CD4-positive, alpha-beta T cell (primary cell): ENCODE data around the gene DDIT3. TPM values are rescaled to one million over a fixed set of nuclear protein-coding genes. Genes with fewer than 3 reads are reported as not detected.

Experiments
- ATAC-seq: fragments of 200-7000 bp; cut with Tn5 transposase; one replicate; pipeline ENCODE4 v1.10.0; 2022; ENCODE audit warnings: mild to moderate bottlenecking; ENCODE audit not compliant: poor library complexity
- CTCF ChIA-PET: fragments of 350-600 bp; sonication (Branson Sonifier 250); formaldehyde crosslinking; loops from one replicate; lab custom pipeline; 2021; ENCODE audit warnings: antibody characterized with exemption, inconsistent platforms; lab: Charles Lee
- POLR2A ChIA-PET: fragments of 350-600 bp; sonication (Branson Sonifier 250); formaldehyde crosslinking; loops from one replicate; lab custom pipeline; 2021; ENCODE audit warnings: antibody characterized with exemption, inconsistent platforms; lab: Charles Lee
- DNase-seq, 14 experiments: peaks; one replicate each; pipeline ENCODE4 v3.0.0-alpha.2; 2013 to 2020; ENCODE audit warnings: mixed read lengths in 2 of 14
- H3K27ac ChIP-seq, 2 donors: one replicate each; pipeline versions ENCODE4 v1.5.1 to v1.7.0; 2013; ENCODE audit warnings: low read length in 2 of 2, low read depth in 1 of 2, mild to moderate bottlenecking in 1 of 2
- H3K27me3 ChIP-seq, 2 experiments: 1 replicate in 1 of 2; 2 replicates in 1 of 2; pipeline versions ENCODE4 v1.6.1 to v1.7.0; 2013; ENCODE audit warnings: low read length in 2 of 2, control low read depth in 1 of 2, mild to moderate bottlenecking in 1 of 2, moderate library complexity in 1 of 2; ENCODE audit not compliant: insufficient read depth in 2 of 2, control insufficient read depth in 1 of 2
- H3K36me3 ChIP-seq: one replicate; pipeline ENCODE4 v1.6.1; 2013; ENCODE audit warnings: low read length, control low read depth; ENCODE audit not compliant: insufficient read depth
- H3K4me1 ChIP-seq: one replicate; pipeline ENCODE4 v1.6.1; 2013; ENCODE audit warnings: low read length, control low read depth; ENCODE audit not compliant: insufficient read depth
- H3K4me3 ChIP-seq: one replicate; pipeline ENCODE4 v1.5.1; 2013; ENCODE audit warnings: mild to moderate bottlenecking, low read length, moderate library complexity
- H3K9me3 ChIP-seq, 2 experiments: 1 replicate in 1 of 2; 2 replicates in 1 of 2; pipeline versions ENCODE4 v1.6.1 to v1.7.0; 2013; ENCODE audit warnings: low read length in 2 of 2, mild to moderate bottlenecking in 2 of 2, control low read depth in 1 of 2, moderate library complexity in 1 of 2; ENCODE audit not compliant: control insufficient read depth in 1 of 2, insufficient read depth in 1 of 2
- H3K27ac Mint-ChIP-seq: one replicate; pipeline ENCODE4 v1.8.0; 2020; ENCODE audit warnings: mixed read lengths
- H3K27me3 Mint-ChIP-seq: one replicate; pipeline ENCODE4 v1.8.0; 2021; ENCODE audit warnings: mixed read lengths
- H3K36me3 Mint-ChIP-seq: one replicate; pipeline ENCODE4 v1.8.0; 2021; ENCODE audit warnings: low read depth, mixed read lengths
- H3K4me1 Mint-ChIP-seq: one replicate; pipeline ENCODE4 v1.8.0; 2021; ENCODE audit warnings: low read depth, mixed read lengths
- H3K4me3 Mint-ChIP-seq: one replicate; pipeline ENCODE4 v1.8.0; 2020; ENCODE audit warnings: mild to moderate bottlenecking, mixed read lengths
- H3K9me3 Mint-ChIP-seq: one replicate; pipeline ENCODE4 v1.8.0; 2020; ENCODE audit warnings: mixed read lengths
- intact Hi-C, 2 experiments: fragments of 100-400 bp; cut with DNase I in 1 of 2; cut with micrococcal nuclease in 1 of 2; formaldehyde crosslinking; loops; one replicate each; pipeline versions ENCODE4 v1.15.1 to v1.9.0; 2023 to 2025; cut with DNase I, micrococcal nuclease
- total RNA-seq, 174 experiments: library from RNA in 2 of 174; stranded (reverse) in 2 of 174; gene quantifications; one replicate each; pipeline ENCODE4 v1.2.3 and lab custom pipeline; 2021 to 2026
- TF ChIP-seq, protein P1 (sequence below): fragments of 200-600 bp; IDR thresholded peaks from one replicate; pipeline ENCODE4 v1.8.0; 2022; ENCODE audit warnings: antibody characterized with exemption, mild to moderate bottlenecking

DDIT3 gene
- total RNA-seq, 2 experiments from 2014 or later: 145 TPM

DNA sequence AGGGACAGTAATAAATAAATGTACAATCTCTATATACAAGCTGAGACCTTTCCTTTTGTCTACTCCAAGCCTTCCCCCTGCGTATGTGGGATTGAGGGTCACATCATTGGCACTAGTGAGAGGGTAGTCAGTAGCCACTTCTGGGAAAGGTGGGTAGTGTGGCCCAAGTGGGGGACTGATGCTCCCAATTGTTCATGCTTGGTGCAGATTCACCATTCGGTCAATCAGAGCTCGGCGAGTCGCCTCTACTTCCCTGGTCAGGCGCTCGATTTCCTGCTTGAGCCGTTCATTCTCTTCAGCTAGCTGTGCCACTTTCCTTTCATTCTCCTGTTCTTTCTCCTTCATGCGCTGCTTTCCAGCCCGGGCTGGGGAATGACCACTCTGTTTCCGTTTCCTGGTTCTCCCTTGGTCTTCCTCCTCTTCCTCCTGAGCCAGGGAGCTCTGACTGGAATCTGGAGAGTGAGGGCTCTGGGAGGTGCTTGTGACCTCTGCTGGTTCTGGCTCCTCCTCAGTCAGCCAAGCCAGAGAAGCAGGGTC is 3.6 kb downstream of the DDIT3 start:
- Mint-ChIP-seq H3K9me3 (no peaks in the 10 kb centered on the region), H3K4me1 (peaks cover 40% of the 10 kb centered on the region), H3K27me3 (no peaks in the 10 kb centered on the region), H3K27ac (peak overlapping the region; percentile 100), H3K36me3 (peaks cover 87% of the 10 kb centered on the region), H3K4me3 (peak overlapping the region; percentile 35)
- ChIA-PET POLR2A (interaction anchor here (0.7 to 1.0 kb wide), 2 partner anchors 39 to 149 kb away, joined by 3 read pairs; no protein-coding TSS in a partner anchor), CTCF (no interaction called here)
- H3K27ac ChIP-seq: peak overlapping the region in 1 of 2 donors; percentile 11
- intact Hi-C loops: no loop called here
- peaks cover 64% of the 10 kb centered on the region for H3K36me3 ChIP-seq
- TF ChIP-seq, protein P1, sequence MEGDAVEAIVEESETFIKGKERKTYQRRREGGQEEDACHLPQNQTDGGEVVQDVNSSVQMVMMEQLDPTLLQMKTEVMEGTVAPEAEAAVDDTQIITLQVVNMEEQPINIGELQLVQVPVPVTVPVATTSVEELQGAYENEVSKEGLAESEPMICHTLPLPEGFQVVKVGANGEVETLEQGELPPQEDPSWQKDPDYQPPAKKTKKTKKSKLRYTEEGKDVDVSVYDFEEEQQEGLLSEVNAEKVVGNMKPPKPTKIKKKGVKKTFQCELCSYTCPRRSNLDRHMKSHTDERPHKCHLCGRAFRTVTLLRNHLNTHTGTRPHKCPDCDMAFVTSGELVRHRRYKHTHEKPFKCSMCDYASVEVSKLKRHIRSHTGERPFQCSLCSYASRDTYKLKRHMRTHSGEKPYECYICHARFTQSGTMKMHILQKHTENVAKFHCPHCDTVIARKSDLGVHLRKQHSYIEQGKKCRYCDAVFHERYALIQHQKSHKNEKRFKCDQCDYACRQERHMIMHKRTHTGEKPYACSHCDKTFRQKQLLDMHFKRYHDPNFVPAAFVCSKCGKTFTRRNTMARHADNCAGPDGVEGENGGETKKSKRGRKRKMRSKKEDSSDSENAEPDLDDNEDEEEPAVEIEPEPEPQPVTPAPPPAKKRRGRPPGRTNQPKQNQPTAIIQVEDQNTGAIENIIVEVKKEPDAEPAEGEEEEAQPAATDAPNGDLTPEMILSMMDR: no peak
- ATAC-seq (no peak), DNase-seq (no peak)
- H3K4me3 ChIP-seq: no peak overlapping the region
- H3K27me3 ChIP-seq: no peaks in the 10 kb centered on the region
- H3K4me1 ChIP-seq: peaks cover 36% of the 10 kb centered on the region
- no peaks in the 10 kb centered on the region for H3K9me3 ChIP-seq

GRCh38 chr12:57515934-57516541 is 4.3 kb downstream of the DDIT3 start:
- no peaks in the 10 kb centered on the region for H3K9me3 ChIP-seq
- no peak overlapping the region for H3K4me3 ChIP-seq
- ATAC-seq (no peak), DNase-seq (no peak)
- POLR2A ChIA-PET: interaction anchor here (0.7 to 1.0 kb wide), 2 partner anchors 39 to 149 kb away, joined by 3 read pairs; no protein-coding TSS in a partner anchor
- peaks cover 91% of the 10 kb centered on the region for H3K36me3 Mint-ChIP-seq
- H3K27ac ChIP-seq: no peak overlapping the region
- no peaks in the 10 kb centered on the region for H3K9me3 Mint-ChIP-seq
- peaks cover 70% of the 10 kb centered on the region for H3K36me3 ChIP-seq
- no peaks in the 10 kb centered on the region for H3K27me3 Mint-ChIP-seq
- peaks cover 30% of the 10 kb centered on the region for H3K4me1 ChIP-seq
- TF ChIP-seq, protein P1: no peak
- peak overlapping the region; percentile 57 for H3K27ac Mint-ChIP-seq
- peaks cover 34% of the 10 kb centered on the region for H3K4me1 Mint-ChIP-seq
- peak overlapping the region; percentile 35 for H3K4me3 Mint-ChIP-seq
- no peaks in the 10 kb centered on the region for H3K27me3 ChIP-seq
- intact Hi-C loops: no loop called here
- CTCF ChIA-PET: no interaction called here

DNA sequence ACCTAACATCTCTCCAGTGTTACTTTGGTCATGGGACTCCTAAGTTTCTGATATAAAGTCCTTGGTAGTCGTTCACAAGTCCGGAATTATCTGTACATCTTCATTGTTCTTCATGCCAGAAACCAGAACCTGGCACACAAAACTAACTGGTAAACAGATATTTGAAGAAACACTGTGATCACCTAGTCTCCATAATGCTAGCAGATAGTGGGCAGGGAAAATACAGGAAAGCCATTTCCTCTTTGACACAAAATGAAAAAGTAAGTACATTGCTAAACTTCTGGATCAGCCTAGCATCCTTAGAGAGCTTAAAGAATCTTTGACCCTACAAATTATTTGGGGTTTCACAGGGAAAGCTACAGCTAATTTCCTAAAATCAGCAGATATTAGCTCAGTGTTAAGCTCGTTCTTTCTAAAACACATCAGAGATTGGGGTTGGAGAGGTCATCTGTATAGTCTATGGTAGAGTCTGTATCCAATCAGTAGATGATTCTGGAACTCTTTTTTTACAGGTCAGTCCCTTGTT is 4.8 kb downstream of the DDIT3 start:
- Mint-ChIP-seq H3K27me3 (no peaks in the 10 kb centered on the region), H3K4me3 (no peak overlapping the region), H3K9me3 (no peaks in the 10 kb centered on the region), H3K36me3 (peaks cover 88% of the 10 kb centered on the region), H3K27ac (peak overlapping the region; percentile 57), H3K4me1 (peaks cover 28% of the 10 kb centered on the region)
- Histone ChIP-seq H3K9me3 (no peaks in the 10 kb centered on the region), H3K4me1 (peaks cover 25% of the 10 kb centered on the region), H3K36me3 (peaks cover 76% of the 10 kb centered on the region), H3K27ac (peak overlapping the region in 1 of 2 donors; percentile 9), H3K4me3 (no peak overlapping the region), H3K27me3 (no peaks in the 10 kb centered on the region)
- CTCF ChIA-PET: interaction anchor here (0.6 to 0.7 kb wide), 2 partner anchors 31 to 105 kb away, joined by 3 read pairs; partner anchors contain the start of gene DCTN2
- ATAC-seq (no peak), DNase-seq (no peak)
- POLR2A ChIA-PET: no interaction called here
- intact Hi-C loops: no loop called here
- TF ChIP-seq, protein P1: no peak
